ENCODE measurements around the gene KCNN3. TPM values are rescaled to one million over a fixed set of nuclear protein-coding genes. Genes with fewer than 3 reads are reported as not detected.

The KCNN3 gene
- total and polyA plus RNA-seq, 2 of the 8 experiments (the other 6 are each of a cell fraction or from before 2014, with no cell fraction given): 2.8 to 3.7 TPM

GRCh38 chr1:154865442-154866256 is 4.4 kb downstream of the KCNN3 start:
- Histone ChIP-seq H2AFZ (ENCODE audit: low read length) (no peak overlapping the region), H3K4me1 (replicated peaks in 1 of 4; ENCODE audit: control insufficient read depth in 3 of 4, insufficient read depth in 4 of 4, low read length in 3 of 4) (peaks cover 12 to 51% (median 25%) of the 10 kb centered on the region in 4 experiments; a peak in 6 of 7 replicates), H2AK5ac (ENCODE audit: low read depth, low read length) (no peak overlapping the region), H3K27me3 (replicated peaks in 1 of 4; ENCODE audit: control insufficient read depth in 3 of 4, extremely low read depth in 1 of 4, insufficient read depth in 3 of 4, low read length in 3 of 4) (peaks cover 0 to 10% (median 7%) of the 10 kb centered on the region in 4 experiments; a peak in 3 of 7 replicates), H2BK20ac (ENCODE audit: low read length) (no peak overlapping the region), H3K14ac (ENCODE audit: insufficient read length) (no peak overlapping the region), H4K8ac (ENCODE audit: extremely low read depth, insufficient read depth, low read length) (no peak overlapping the region), H3K4ac (replicated peaks; ENCODE audit: insufficient read length, low read depth, low read length) (no peak overlapping the region), H3K23ac (ENCODE audit: insufficient read length) (no peak overlapping the region), H2BK120ac (replicated peaks; ENCODE audit: low read depth, low read length) (no peak overlapping the region), H3K4me3 (ENCODE audit: extremely low read depth in 1 of 4, insufficient read depth in 2 of 4, low read depth in 3 of 4, low read length in 4 of 4) (no peak overlapping the region), H3K27ac (ENCODE audit: low read depth, low read length) (no peak overlapping the region), H2BK12ac (ENCODE audit: low read depth, low read length) (no peak overlapping the region), H4K91ac (replicated peaks; ENCODE audit: insufficient read length, low read length) (no peak overlapping the region), H2BK15ac (ENCODE audit: low read length) (peak overlapping the region; percentile 18; the same call in 1 of the 2 replicates), H3K4me2 (ENCODE audit: insufficient read depth in 1 of 2, low read depth in 2 of 2, low read length in 2 of 2) (no peak overlapping the region), H3K56ac (replicated peaks; ENCODE audit: insufficient read length, low read depth, low read length) (no peak overlapping the region), H3K36me3 (ENCODE audit: control insufficient read depth in 2 of 4, insufficient read depth in 4 of 4, low read length in 3 of 4) (no peaks in the 10 kb centered on the region), H3K18ac (ENCODE audit: extremely low read depth, low read length) (no peak overlapping the region), H3K9ac (replicated peaks in 1 of 4; ENCODE audit: extremely low read depth in 1 of 4, low read depth in 3 of 4, low read length in 3 of 4) (no peak overlapping the region), H4K5ac (ENCODE audit: insufficient read length, low read depth, low read length) (no peak overlapping the region), H3K79me2 (ENCODE audit: control insufficient read depth in 1 of 2, insufficient read depth in 2 of 2, low read length in 2 of 2) (no peaks in the 10 kb centered on the region), H3K79me1 (ENCODE audit: low read depth, low read length) (no peaks in the 10 kb centered on the region), H2BK5ac (ENCODE audit: low read depth, low read length) (no peak overlapping the region), H3K23me2 (ENCODE audit: low read depth, low read length) (peaks cover 3% of the 10 kb centered on the region; the same call in 1 of the 2 replicates), H4K20me1 (replicated peaks in 1 of 2; ENCODE audit: control insufficient read depth in 1 of 2, insufficient read depth in 2 of 2, low read length in 2 of 2) (no peaks in the 10 kb centered on the region), H3K9me3 (ENCODE audit: insufficient read depth in 2 of 2, low read depth in 1 of 2, low read length in 1 of 2) (no peaks in the 10 kb centered on the region)
- FAIRE-seq: no peak
- ChIA-PET POLR2A (ENCODE audit: partially characterized antibody) (interaction anchor here (0.7 to 1.2 kb wide), 4 partner anchors 10 to 293 kb away, joined by 3 to 7 read pairs (median 4); no protein-coding TSS in a partner anchor), CTCF (ENCODE audit: partially characterized antibody) (interaction anchor here (0.6 to 6.3 kb wide), 20 partner anchors 10 to 226 kb away, joined by 3 to 80 read pairs (median 4); no protein-coding TSS in a partner anchor)
- WGBS, 2 experiments (ENCODE audit: extremely low coverage in 1 of 2, insufficient coverage in 1 of 2, insufficient read length in 1 of 2, insufficient replicate concordance in 2 of 2, low coverage in 1 of 2, low lambda C conversion rate in 2 of 2, missing lambda C conversion rate in 1 of 2): 89% methylated on average over 4 of the region's 5 CpGs; no CpG with 5 or more reads in 1 of the 2 experiments
- no peak for DNase-seq (ENCODE audit: low read depth in 1 of 2, low spot score in 2 of 2)
- no peak for TF ChIP-seq HDAC6 (IDR thresholded peaks at IDR 0.05; ENCODE audit: low read depth, low read length)
- TF ChIP-seq ATF3 (IDR thresholded peaks at IDR 0.05; ENCODE audit: insufficient read depth, low read depth, low read length): no peak
- no peak for TF ChIP-seq BCL11A (IDR thresholded peaks at IDR 0.05; ENCODE audit: low read depth in 2 of 2, low read length in 2 of 2)
- no peak for TF ChIP-seq POU5F1 (IDR thresholded peaks at IDR 0.05; ENCODE audit: low read depth, low read length)
